HPDE6-E6E7 (cell line): ENCODE measurements around the gene NFASC.

Experiments
- DNase-seq: peaks from one replicate; pipeline ENCODE4 v3.0.0; 2011; ENCODE audit warnings: missing footprints; ENCODE audit errors: extremely low spot score

Gene NFASC

DNA sequence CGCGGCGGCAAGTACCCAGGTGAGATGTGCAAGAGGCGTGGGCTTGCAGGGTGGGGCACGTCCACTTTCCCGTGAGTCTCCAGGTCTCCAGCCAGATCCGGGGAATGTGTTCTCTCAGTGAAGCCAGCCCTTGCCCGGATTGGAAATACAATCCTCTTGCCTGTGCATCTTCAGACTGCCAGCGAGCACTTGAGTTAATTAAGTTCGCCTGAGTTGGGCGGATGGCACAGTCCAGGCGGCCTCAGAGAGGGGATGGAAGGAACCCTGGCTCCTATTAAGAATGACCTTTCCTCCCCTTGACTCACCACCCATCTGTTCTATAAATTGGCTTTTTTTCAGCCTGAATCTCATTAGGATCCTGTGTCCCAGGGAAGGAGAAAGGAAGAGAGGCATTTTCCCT lies 139.0 kb downstream of the NFASC start:
- DNase-seq = no peak

DNA sequence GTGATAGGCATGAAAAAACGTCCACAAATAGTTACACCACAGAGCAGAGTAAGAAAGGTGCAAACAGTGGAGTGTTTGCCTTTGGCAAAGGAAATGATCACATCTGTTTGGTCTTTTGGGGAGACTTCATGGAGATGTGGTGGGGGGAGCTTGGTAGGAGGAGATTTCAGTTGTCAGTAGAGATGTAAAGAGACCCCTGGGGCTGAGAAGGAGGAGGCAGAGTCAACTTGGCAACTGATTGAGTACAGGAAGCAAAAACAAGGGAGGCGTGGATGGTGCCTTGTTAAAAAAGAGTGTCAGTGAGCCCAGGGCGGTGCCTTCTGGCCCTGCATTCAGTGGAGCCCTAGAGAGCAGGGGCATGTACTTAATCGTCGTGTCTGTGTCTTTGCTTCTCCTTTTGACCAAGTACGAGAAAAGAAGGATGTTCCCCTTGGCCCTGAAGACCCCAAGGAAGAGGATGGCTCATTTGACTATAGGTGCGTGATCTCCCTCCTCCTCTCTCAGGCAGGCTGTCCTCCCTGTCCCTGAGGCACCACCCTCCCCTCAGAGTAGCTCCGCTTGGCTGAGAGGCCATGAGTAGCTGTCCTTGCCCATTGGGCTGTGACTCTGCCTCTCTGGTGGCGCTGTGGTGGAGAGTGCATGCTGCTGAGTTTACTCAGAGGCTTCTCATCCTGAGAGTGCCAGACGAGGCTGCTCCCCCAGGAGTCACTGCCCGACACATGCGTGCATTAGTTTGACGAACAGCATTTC lies 141.9 kb downstream of the NFASC start:
- no peak for DNase-seq

DNA sequence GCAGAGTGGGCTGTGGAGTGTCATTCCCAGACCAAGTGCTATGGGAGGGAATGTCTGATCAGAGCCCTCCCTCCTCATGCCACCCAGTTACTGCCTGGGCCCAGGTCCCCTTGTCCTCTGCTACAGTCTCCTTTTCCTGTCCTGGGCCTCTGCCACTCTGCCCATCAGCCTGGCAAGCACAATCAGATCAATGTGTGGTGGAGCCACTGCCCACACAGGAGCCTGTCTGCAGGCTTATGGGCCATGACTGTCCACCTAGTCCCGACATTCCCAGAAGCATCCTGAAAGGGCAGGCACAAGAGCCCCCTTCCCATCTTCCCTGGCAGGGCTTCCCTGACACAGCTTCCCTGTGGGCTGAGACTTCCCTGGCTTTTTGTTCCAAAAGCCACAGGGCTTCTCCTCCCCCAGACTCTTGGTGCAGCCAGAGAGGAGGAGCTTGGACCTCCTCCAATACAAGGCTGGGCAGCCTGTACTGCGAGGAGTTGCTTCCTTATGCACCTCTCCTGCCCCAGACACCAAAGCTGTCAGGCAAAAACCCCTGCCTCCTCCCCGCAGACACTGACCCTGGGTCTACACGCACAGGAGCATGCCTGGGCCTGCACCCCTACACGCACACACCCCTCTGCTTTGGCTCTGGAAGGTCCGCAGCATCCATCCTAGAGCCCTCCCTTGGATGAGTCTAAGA lies 143.2 kb downstream of the NFASC start:
- DNase-seq = peak; percentile 12

- DNase-seq = no peak
Observed at GRCh38 chr1:205014783-205015182, 144.1 kb downstream of the NFASC start.

- DNase-seq = no peak
Observed at GRCh38 chr1:205015241-205015640, 144.6 kb downstream of the NFASC start.

DNA sequence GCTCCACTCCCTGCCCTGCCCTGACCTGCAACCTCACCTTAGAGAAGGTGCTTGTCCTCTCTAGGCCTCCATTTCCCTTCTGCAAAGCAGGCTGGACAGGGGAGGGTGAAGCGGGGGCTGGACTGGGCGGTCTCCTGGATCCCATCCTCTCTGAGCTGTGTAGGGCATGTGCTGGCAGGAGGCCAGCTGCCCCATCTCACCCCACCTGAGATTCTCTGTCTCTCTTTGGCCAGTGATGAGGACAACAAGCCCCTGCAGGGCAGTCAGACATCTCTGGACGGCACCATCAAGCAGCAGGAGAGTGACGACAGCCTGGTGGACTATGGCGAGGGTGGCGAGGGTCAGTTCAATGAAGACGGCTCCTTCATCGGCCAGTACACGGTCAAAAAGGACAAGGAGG lies 145.4 kb downstream of the NFASC start:
- no peak for DNase-seq

DNA sequence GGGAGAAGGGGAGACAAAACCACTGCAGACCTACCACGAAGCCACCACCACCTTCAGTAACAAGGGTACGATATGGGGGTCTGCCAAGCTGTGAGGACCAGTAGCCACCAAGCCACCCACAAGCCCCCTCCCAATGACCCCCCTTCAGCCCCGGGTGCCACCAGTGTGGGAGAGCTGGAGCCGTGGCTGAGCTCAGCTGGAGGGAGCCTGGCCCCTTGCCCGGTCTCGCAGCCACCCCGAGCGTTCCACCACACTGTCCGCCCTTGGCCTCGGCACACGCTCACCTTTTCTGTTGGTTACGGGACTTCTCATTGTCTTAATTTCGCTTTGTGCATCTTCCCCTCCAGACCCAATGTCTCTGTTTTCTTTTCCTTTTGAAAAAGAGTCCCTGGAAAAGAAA lies 145.9 kb downstream of the NFASC start:
- no peak for DNase-seq

DNA sequence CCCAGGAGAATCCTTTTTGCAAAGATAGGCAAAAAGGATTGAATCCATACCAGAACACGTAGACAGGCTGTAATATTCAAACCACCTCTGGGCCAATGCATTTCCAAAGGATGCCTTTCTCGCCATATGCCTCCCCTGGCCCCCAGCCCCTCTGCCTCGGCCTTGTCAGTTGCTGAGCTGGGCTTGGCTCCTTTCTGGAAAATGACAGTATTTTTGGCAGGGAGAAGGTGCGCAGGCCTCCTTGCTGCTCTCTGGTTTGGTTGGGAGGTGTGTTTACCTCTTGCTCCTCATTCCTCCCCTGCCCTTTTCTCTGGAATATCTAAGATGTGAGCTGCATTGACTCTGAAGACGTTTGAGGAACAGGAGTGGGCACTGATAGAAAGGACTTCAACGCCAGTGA lies 146.3 kb downstream of the NFASC start:
- DNase-seq = no peak

DNA sequence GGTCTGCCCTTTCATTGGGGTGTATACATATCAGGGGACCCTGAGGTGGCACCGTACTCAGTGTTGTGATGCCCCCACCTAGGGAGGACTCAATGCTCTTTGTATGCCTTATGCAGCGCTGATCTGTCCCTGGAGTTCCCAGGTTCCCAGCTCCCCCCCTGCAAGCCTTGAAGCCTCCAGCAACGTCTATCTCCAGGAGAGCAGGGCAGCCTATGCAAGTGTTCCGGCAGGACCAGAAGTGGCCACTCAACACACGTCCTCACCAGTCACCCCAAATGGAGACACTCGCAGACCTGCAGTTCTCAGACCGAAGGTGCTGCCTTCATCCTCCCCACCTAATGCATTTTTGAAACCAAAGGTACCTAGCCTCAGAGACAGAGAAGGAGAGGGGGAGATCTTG lies 147.1 kb downstream of the NFASC start:
- DNase-seq = no peak

- DNase-seq = no peak
Observed at GRCh38 chr1:205018381-205018780, 147.7 kb downstream of the NFASC start.

GRCh38 chr1:205020466-205020865 lies 149.8 kb downstream of the NFASC start:
- no peak for DNase-seq

DNA sequence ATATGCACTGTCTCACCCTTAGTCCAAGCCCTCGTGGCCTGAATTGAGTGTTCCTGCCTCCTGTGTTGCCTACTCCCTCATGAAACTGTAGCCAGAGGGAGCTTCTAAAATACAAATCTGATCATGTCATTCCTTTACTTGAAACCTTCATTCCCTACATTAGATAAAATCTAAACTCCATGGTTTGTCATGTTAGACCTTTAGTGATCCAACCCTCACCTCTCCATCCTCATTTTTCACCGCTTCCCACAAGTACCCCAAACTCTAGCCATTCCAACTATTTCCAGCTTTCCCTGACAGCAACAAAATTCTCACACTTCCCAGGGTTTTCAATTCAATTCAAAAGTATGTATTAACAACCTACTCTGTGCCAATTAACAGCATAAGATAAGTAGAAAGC lies 154.0 kb downstream of the NFASC start:
- DNase-seq = no peak

DNA sequence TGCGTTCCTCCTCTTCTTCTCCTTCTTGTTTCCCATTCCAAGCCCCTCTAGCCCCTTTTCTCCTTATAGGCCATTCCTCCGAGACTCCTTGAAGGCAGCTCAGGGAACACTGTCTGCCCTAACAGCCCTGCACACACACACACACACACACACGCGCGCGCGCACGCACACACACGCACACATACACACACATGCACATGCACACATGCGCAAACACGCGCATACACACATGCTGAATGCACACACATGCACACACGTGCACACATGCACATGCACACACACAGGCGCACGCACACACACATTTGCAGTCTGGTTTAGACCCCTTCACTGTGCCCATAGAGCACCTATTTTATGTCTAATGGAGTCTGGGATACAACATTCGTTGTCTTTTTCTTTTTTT lies 154.6 kb downstream of the NFASC start:
- no peak for DNase-seq

GRCh38 chr1:205026181-205026580 lies 155.5 kb downstream of the NFASC start:
- no peak for DNase-seq

DNA sequence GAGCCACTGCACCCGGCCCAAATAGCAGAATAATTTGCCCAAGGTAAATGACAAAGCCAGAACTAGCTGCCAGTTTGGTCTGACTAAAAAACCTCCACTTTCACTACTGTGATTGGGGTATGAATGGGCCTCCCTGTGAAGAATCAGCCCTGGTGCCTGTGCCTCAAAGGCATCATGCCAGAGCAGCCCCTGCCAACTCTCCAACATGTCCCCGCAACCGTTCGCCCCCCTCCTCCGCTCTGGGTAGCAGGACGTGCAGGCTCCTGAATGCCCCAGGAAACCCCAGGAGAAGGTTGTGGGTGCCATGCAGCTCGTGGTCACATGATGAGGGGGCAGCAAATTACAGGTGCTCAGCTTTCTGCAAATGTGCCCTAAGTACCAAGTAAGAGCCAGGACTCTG lies 157.7 kb downstream of the NFASC start:
- DNase-seq = no peak

GRCh38 chr1:205028924-205029323 lies 158.3 kb downstream of the NFASC start:
- DNase-seq = no peak

DNA sequence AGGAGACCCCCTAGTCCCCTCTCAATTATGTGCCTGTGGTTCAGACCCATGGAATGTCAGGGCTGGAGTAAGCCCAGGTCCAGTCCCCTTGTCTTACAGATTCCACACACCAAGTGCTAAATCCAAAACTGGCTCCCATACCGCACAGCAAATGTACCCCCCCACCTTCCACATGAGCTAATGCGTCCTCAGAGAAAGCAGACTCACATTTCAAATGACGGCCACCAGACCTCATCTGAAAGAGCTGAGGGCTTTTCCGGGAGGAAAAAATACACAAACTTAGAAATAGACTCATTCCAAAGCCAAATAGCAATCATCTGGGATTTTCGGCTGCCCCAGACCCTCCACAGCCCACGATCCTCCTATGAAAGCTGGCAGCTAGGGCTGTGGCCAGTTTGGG lies 159.6 kb downstream of the NFASC start:
- DNase-seq = no peak

DNA sequence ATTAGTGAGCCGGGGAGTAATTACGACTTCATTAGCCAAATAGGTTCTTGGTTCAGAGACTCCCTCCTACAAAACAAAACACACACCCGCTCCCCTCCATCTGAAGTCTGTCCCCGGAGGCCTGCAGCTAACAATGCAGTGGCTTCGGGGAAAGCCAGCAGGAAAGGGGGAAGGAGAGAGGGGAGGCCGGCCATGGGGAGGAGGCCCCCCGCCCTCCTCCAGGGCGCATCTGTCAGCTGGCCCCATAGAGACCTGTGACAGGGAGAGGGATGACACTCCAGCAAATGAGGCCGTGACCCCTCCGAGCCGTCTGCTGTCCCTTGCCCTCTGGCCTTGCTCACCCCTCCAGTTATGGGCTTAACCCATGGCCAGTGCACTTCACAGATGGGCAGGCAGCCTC lies 160.2 kb downstream of the NFASC start:
- no peak for DNase-seq

GRCh38 chr1:205032508-205032907 lies 161.8 kb downstream of the NFASC start:
- no peak for DNase-seq

- DNase-seq = no peak
Observed at GRCh38 chr1:205037539-205037938, 166.9 kb downstream of the NFASC start.

DNA sequence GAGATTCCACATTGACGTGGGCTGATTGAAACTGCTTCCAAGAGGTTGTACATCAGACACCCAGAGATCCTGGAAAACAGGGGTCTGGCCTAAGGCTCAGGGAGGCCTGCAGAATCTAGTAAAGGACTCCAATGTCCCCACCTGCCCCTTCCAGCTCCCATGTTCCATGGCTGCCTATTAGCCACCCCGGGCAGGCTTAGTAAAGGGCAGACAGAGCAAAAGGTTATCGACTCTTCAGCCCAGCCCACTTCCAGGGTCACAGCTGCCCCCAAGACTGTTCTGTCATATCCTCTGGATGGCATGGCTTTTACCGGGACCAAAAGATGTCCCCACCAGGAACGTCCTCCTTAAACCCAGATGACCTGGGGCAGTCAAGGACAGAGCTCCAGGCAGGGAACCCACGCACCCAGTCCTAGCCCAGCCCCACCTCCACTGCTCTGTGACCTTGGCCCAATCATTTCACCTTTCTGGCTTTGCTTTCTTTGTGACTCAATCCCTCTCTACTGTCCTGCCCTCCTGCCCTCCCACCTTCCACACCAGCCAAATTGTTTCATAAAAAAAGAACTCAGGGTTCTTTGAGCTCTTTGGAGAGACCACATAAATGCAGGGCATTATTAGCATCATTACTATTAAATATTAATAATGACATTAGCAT lies 167.6 kb downstream of the NFASC start:
- no peak for DNase-seq

GRCh38 chr1:205041001-205041715 lies 170.5 kb downstream of the NFASC start:
- DNase-seq = no peak
